Activated naive CD8-positive, alpha-beta T cell treated with anti-CD3 and anti-CD28 coated beads for 36 hours (primary cell): ENCODE data around the gene IGLL1. TPM values are rescaled to one million over a fixed set of nuclear protein-coding genes. Genes with fewer than 3 reads are reported as not detected.

ENCODE experiments used
- DNase-seq: peaks from one replicate; pipeline ENCODE4 v3.0.0; 2021
- H3K27ac Mint-ChIP-seq: one replicate; pipeline ENCODE4 v1.8.0; 2022; ENCODE audit warnings: mild to moderate bottlenecking, moderate library complexity, mixed read lengths
- H3K27me3 Mint-ChIP-seq: one replicate; pipeline ENCODE4 v1.8.0; 2022; ENCODE audit warnings: mild to moderate bottlenecking, mixed read lengths
- H3K36me3 Mint-ChIP-seq: one replicate; pipeline ENCODE4 v1.8.0; 2021; ENCODE audit warnings: mild to moderate bottlenecking, mixed read lengths
- H3K4me1 Mint-ChIP-seq: one replicate; pipeline ENCODE4 v1.8.0; 2021; ENCODE audit warnings: mixed read lengths
- H3K4me3 Mint-ChIP-seq: one replicate; pipeline ENCODE4 v1.8.0; 2022; ENCODE audit warnings: mild to moderate bottlenecking, moderate library complexity, mixed read lengths
- H3K9me3 Mint-ChIP-seq: one replicate; pipeline ENCODE4 v1.8.0; 2022; ENCODE audit warnings: mixed read lengths
- total RNA-seq, 2 experiments: library from RNA; stranded (reverse); gene quantifications; one replicate each; pipeline ENCODE4 v1.2.3, GENCODE V29; 2021

Gene IGLL1
- total RNA-seq, 2 experiments from 2014 or later, result not detected

GRCh38 chr22:23533771-23534191, 46.3 kb downstream of the IGLL1 start:
- peaks cover 5% of the 10 kb centered on the region for H3K27me3 Mint-ChIP-seq
- no peak for DNase-seq
- no peak overlapping the region for H3K4me3 Mint-ChIP-seq
- no peaks in the 10 kb centered on the region for H3K9me3 Mint-ChIP-seq
- no peaks in the 10 kb centered on the region for H3K36me3 Mint-ChIP-seq
- no peak overlapping the region for H3K27ac Mint-ChIP-seq
- no peaks in the 10 kb centered on the region for H3K4me1 Mint-ChIP-seq

DNA sequence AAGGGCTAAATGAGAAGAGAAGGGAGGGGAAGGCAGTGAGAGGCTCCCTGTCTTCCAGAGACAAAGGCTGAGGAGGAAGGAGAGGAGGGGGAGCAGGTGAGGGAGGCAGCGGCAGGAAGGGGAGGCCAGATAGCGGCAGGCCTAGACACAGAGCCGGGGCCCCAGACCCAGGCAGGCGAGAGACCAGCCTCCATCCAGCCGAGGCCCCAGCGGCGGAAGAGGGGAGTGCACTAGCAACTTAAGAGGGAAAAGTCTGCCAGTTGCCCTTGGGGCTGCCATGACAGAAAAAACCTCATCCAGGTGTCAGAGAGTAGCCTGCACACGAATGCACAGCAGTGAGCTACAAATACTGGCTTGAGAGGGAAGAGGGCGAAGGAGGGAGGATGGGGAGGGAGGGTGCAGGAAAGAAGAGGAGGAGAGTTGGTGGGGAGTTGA, 46.7 kb downstream of the IGLL1 start:
- H3K4me1 Mint-ChIP-seq, result no peaks in the 10 kb centered on the region
- H3K27ac Mint-ChIP-seq, result no peak overlapping the region
- peaks cover 5% of the 10 kb centered on the region for H3K27me3 Mint-ChIP-seq
- H3K9me3 Mint-ChIP-seq, result no peaks in the 10 kb centered on the region
- DNase-seq, result peak; percentile 53
- H3K36me3 Mint-ChIP-seq, result no peaks in the 10 kb centered on the region
- no peak overlapping the region for H3K4me3 Mint-ChIP-seq

DNA sequence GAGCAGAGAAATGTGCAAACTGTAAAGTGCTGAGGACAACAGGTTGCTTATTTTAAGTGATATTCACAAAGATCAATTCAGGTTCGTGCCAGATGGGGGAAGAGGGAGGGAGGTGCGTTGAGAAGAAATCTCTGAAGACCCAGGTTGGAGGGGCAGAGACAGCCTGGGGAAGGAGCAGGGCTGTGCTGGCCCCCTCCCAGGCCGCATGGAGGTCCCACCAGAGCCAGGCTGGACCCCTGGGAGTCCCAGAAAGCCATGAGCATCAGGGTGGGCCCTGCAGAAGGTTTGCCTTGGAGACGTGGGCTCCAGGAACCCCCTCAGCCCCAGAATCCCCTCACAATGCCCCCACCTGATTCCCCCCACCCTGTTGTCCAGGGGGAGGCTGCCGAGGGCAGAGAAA, 47.4 kb downstream of the IGLL1 start:
- no peaks in the 10 kb centered on the region for H3K9me3 Mint-ChIP-seq
- H3K27me3 Mint-ChIP-seq, result peaks cover 5% of the 10 kb centered on the region
- no peaks in the 10 kb centered on the region for H3K4me1 Mint-ChIP-seq
- no peak overlapping the region for H3K27ac Mint-ChIP-seq
- H3K36me3 Mint-ChIP-seq, result no peaks in the 10 kb centered on the region
- DNase-seq, result no peak
- no peak overlapping the region for H3K4me3 Mint-ChIP-seq

- H3K4me3 Mint-ChIP-seq, result no peak overlapping the region
These were observed 48.0 kb downstream of the IGLL1 start for GRCh38 chr22:23531966-23532705.

DNA sequence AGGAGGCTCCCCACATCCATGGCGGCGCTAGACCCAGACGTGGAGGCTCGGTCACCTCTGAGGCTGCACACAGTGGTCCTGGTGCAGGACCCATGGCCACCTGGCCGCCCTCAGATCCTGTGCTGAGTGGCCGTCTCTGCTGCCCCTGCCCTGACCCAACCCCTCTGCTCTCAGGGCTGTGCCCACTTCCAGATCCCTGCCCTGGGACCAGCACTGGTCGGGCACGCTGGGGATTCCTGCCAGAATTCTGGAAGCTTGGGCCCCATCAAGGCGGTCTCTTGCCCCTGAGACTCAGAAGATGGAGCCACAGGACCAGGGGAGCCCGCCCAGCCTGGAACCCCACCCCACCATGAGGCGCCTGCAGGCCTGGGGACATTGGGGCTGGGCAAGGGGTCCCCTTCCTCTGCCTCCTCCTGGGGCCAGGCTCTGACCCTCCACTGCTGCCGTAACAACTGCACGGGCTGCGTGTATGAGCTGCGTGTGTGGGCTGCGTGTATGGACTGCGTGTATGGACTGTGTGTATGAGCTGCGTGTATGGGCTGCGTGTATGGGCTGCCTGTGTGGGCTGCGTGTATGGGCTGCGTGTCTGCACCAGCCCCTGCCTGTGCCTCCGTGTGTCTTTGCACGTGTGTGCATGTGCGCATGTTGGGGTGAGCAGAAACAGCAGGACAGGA, 48.7 kb downstream of the IGLL1 start:
- Mint-ChIP-seq H3K9me3 (no peaks in the 10 kb centered on the region), H3K4me3 (no peak overlapping the region), H3K36me3 (no peaks in the 10 kb centered on the region), H3K27ac (no peak overlapping the region), H3K4me1 (no peaks in the 10 kb centered on the region), H3K27me3 (no peaks in the 10 kb centered on the region)
- DNase-seq, result no peak

More at GRCh38 chr22:23531966-23532705, 48.0 kb downstream of the IGLL1 start:
- H3K36me3 Mint-ChIP-seq, result no peaks in the 10 kb centered on the region
- no peaks in the 10 kb centered on the region for H3K9me3 Mint-ChIP-seq
- H3K27me3 Mint-ChIP-seq, result peaks cover 5% of the 10 kb centered on the region
- DNase-seq, result no peak
- H3K4me1 Mint-ChIP-seq, result no peaks in the 10 kb centered on the region
- H3K27ac Mint-ChIP-seq, result no peak overlapping the region

- H3K9me3 Mint-ChIP-seq, result no peaks in the 10 kb centered on the region
- H3K4me1 Mint-ChIP-seq, result no peaks in the 10 kb centered on the region
- no peaks in the 10 kb centered on the region for H3K27me3 Mint-ChIP-seq
- no peak overlapping the region for H3K4me3 Mint-ChIP-seq
- DNase-seq, result no peak
- no peaks in the 10 kb centered on the region for H3K36me3 Mint-ChIP-seq
- H3K27ac Mint-ChIP-seq, result no peak overlapping the region
These were observed 49.3 kb downstream of the IGLL1 start for GRCh38 chr22:23530766-23531282.

- no peak for DNase-seq
- no peaks in the 10 kb centered on the region for H3K36me3 Mint-ChIP-seq
- H3K27me3 Mint-ChIP-seq, result no peaks in the 10 kb centered on the region
- no peaks in the 10 kb centered on the region for H3K9me3 Mint-ChIP-seq
- no peak overlapping the region for H3K27ac Mint-ChIP-seq
- H3K4me3 Mint-ChIP-seq, result no peak overlapping the region
- H3K4me1 Mint-ChIP-seq, result no peaks in the 10 kb centered on the region
These were observed 50.0 kb downstream of the IGLL1 start for GRCh38 chr22:23530106-23530505.

- no peak for DNase-seq
- H3K27ac Mint-ChIP-seq, result no peak overlapping the region
- no peaks in the 10 kb centered on the region for H3K36me3 Mint-ChIP-seq
- no peak overlapping the region for H3K4me3 Mint-ChIP-seq
- no peaks in the 10 kb centered on the region for H3K27me3 Mint-ChIP-seq
- H3K4me1 Mint-ChIP-seq, result no peaks in the 10 kb centered on the region
- H3K9me3 Mint-ChIP-seq, result no peaks in the 10 kb centered on the region
These were observed 50.7 kb downstream of the IGLL1 start for GRCh38 chr22:23529166-23530103.

DNA sequence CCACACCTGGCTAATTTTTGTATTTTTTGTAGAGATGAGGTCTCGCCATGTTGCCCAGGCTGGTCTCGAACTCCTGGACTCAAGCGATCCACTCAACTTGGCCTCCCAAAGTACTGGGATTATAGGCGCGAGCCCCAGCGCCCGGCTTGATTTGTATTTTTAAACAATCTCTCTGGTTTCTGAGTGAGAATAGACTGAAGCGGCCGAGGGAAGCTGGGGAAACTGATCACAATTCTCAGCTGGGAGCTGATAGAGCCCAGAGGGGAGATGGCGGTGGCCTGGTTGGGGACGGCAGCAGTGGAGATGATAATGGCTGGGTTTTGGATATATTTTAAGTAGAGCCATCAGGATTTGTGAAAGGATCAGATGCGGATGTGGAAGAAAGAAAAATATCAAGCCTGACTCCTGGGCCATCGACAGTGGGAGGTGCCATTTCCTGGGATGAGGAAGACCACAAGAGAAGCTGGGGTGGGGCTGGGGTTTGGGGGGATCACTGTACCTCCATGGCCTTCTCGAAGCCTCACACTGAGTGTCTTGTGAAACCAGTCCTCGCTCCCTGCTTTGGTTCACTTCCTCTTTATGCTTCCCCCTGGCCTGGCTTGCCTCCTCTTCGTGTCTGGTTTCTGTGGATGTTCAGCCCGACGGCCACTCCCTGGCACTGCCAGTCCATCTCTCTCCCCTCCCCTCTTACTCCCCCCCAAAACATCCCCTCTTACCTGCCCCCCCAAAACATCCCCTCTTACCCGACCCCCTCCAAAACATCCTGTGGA, 51.9 kb downstream of the IGLL1 start:
- H3K4me3 Mint-ChIP-seq, result no peak overlapping the region
- no peak for DNase-seq
- no peaks in the 10 kb centered on the region for H3K4me1 Mint-ChIP-seq
- no peaks in the 10 kb centered on the region for H3K9me3 Mint-ChIP-seq
- no peaks in the 10 kb centered on the region for H3K36me3 Mint-ChIP-seq
- no peak overlapping the region for H3K27ac Mint-ChIP-seq
- H3K27me3 Mint-ChIP-seq, result peaks cover 9% of the 10 kb centered on the region

DNA sequence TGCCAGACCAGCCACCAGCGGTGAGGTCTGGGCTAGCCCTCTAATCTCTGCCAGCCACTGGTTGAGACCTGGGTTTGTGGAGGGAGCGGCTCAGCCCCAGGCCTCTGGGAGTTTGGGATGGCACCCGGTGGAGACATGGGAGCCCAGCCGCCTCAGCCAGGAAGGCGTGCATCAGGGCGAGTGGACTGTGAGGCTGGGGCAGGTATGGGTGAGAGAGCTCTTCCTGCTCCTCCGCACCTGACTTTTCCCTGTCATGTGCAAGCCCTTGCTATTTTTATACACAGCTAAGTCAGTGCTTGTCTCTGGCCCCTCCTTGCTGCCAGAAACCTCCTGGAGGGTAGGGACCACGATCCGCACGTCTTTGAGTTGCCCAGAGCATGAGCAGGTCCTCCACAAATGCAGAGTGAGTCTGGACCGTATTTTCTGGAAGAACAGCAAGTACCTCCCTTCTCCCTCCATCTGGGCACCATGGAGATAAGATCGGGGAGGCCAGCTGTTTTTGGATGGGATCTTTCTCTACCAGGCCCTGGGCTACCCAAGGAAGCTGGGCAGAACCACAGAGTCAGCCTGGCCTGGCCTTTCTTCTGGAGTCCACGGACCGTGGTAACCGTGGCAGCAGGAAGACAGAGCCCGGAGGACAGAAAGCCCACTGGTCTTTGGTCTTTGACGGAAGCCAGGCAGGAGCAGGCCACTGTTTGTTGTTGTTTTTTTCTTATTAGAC, 53.3 kb downstream of the IGLL1 start:
- H3K27me3 Mint-ChIP-seq, result peaks cover 18% of the 10 kb centered on the region
- no peak for DNase-seq
- H3K9me3 Mint-ChIP-seq, result no peaks in the 10 kb centered on the region
- H3K4me3 Mint-ChIP-seq, result no peak overlapping the region
- no peaks in the 10 kb centered on the region for H3K36me3 Mint-ChIP-seq
- H3K27ac Mint-ChIP-seq, result no peak overlapping the region
- no peaks in the 10 kb centered on the region for H3K4me1 Mint-ChIP-seq

GRCh38 chr22:23525510-23525909, 54.6 kb downstream of the IGLL1 start:
- Mint-ChIP-seq H3K9me3 (no peaks in the 10 kb centered on the region), H3K27ac (no peak overlapping the region), H3K4me3 (no peak overlapping the region), H3K4me1 (peaks cover 2% of the 10 kb centered on the region), H3K27me3 (peaks cover 28% of the 10 kb centered on the region), H3K36me3 (no peaks in the 10 kb centered on the region)
- DNase-seq, result no peak

- DNase-seq, result no peak
- no peaks in the 10 kb centered on the region for H3K9me3 Mint-ChIP-seq
- H3K27ac Mint-ChIP-seq, result no peak overlapping the region
- H3K27me3 Mint-ChIP-seq, result peaks cover 36% of the 10 kb centered on the region
- H3K4me3 Mint-ChIP-seq, result no peak overlapping the region
- H3K36me3 Mint-ChIP-seq, result no peaks in the 10 kb centered on the region
- H3K4me1 Mint-ChIP-seq, result peaks cover 2% of the 10 kb centered on the region
These were observed 55.9 kb downstream of the IGLL1 start for GRCh38 chr22:23524226-23524625.

DNA sequence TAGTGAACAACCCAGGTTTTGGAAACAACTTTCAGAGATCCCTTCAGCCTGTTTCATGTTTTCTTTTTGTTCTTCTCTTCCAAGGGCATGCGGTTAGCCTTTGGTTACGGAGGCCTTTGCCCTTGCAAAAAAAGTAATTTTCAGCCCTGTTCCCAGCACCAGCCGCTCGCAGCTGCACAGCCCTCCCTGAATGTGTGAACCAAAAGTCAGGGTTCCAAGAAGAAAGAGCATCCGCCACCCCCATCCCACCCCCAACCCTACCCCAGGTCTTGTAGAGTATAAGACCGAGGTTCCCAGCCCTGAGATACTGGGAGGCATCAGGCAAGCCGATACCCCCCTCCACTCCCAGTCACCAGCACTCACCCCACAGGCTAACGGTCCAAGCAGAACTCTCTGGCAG, 56.4 kb downstream of the IGLL1 start:
- Mint-ChIP-seq H3K9me3 (no peaks in the 10 kb centered on the region), H3K4me1 (peaks cover 2% of the 10 kb centered on the region), H3K27me3 (peaks cover 40% of the 10 kb centered on the region), H3K27ac (no peak overlapping the region), H3K4me3 (no peak overlapping the region), H3K36me3 (no peaks in the 10 kb centered on the region)
- no peak for DNase-seq
